GM11168 (cell line): Measurements from ENCODE around the gene MTFR1L.

ENCODE experiments used
- in situ Hi-C: fragments of 300-500 bp; cut with MboI; formaldehyde crosslinking; loops from one replicate; pipeline ENCODE4 v1.12.0; 2022; ENCODE audit warnings: low sequenced_read_pairs; ENCODE audit not compliant: unreplicated experiment

The MTFR1L gene

GRCh38 chr1:25874635-25875153 is 54.9 kb downstream of the MTFR1L start:
- in situ Hi-C loops, result no loop called here

- in situ Hi-C loops, result no loop called here
Observed at GRCh38 chr1:25875154-25875855, 55.6 kb downstream of the MTFR1L start, which contains the start of gene PAQR7. PAQR7 (minus strand) TSS chr1:25875708; CDS start chr1:25863839, 11,869 bp downstream.

- in situ Hi-C loops, result no loop called here
Observed at GRCh38 chr1:25875856-25876692, 56.3 kb downstream of the MTFR1L start.

- in situ Hi-C loops, result no loop called here
Observed at GRCh38 chr1:25876693-25877077, 56.9 kb downstream of the MTFR1L start.

GRCh38 chr1:25877155-25877554 is 57.4 kb downstream of the MTFR1L start:
- in situ Hi-C loops, result no loop called here

- in situ Hi-C loops, result no loop called here
Observed at GRCh38 chr1:25878690-25879089, 58.9 kb downstream of the MTFR1L start.

- in situ Hi-C loops, result no loop called here
Observed at GRCh38 chr1:25879675-25880074, 59.9 kb downstream of the MTFR1L start.

- in situ Hi-C loops, result no loop called here
Observed at GRCh38 chr1:25880518-25880917, 60.8 kb downstream of the MTFR1L start.

GRCh38 chr1:25881266-25881665 is 61.5 kb downstream of the MTFR1L start:
- in situ Hi-C loops, result no loop called here
